H1 (cell line): ENCODE results near the gene FBXL17. TPM values are rescaled to one million over a fixed set of nuclear protein-coding genes. Genes with fewer than 3 reads are reported as not detected.

Experiments
- CTCF ChIA-PET: fragments of 300-600 bp; sonication (Branson Sonifier 250); formaldehyde crosslinking; loops from one replicate; lab custom pipeline; 2021; ENCODE audit not compliant: partially characterized antibody; lab: Charles Lee
- POLR2A ChIA-PET: fragments of 300-600 bp; sonication (Branson Sonifier 250); formaldehyde crosslinking; loops from one replicate; lab custom pipeline; 2021; ENCODE audit warnings: inconsistent platforms; ENCODE audit not compliant: partially characterized antibody; lab: Charles Lee
- DNase-seq, 2 experiments: peaks; one replicate each; pipeline versions ENCODE4 v3.0.0 to v3.0.0-alpha.2; 2010 to 2022; ENCODE audit warnings: low spot score in 2 of 2, low read depth in 1 of 2, mixed read lengths in 1 of 2
- FAIRE-seq: peaks from 2 replicates; lab custom pipeline; 2011; peaks lifted over from hg19 to GRCh38; lab: Jason Lieb, UNC
- H2AFZ ChIP-seq: 2 replicates; pipeline ENCODE4 v1.8.1; 2012; ENCODE audit warnings: low read length, inconsistent platforms
- H2AK5ac ChIP-seq: 2 replicates; pipeline ENCODE4 v1.6.1; 2013; ENCODE audit warnings: low read depth, low read length
- H2BK120ac ChIP-seq: replicated peaks from 2 replicates; pipeline ENCODE3; 2013; ENCODE audit warnings: low read depth, low read length, inconsistent platforms
- H2BK12ac ChIP-seq: 2 replicates; pipeline ENCODE4 v1.6.1; 2013; ENCODE audit warnings: low read depth, low read length
- H2BK15ac ChIP-seq: 2 replicates; pipeline ENCODE4 v1.6.1; 2013; ENCODE audit warnings: low read length
- H2BK20ac ChIP-seq: 2 replicates; pipeline ENCODE4 v1.6.1; 2013; ENCODE audit warnings: low read length
- H2BK5ac ChIP-seq: 2 replicates; pipeline ENCODE4 v1.6.1; 2013; ENCODE audit warnings: low read depth, low read length
- H3K14ac ChIP-seq: 2 replicates; pipeline ENCODE4 v1.6.1; 2013; ENCODE audit warnings: inconsistent platforms; ENCODE audit not compliant: insufficient read length
- H3K18ac ChIP-seq: 2 replicates; pipeline ENCODE4 v1.6.1; 2013; ENCODE audit warnings: low read length; ENCODE audit errors: extremely low read depth
- H3K23ac ChIP-seq: 2 replicates; pipeline ENCODE4 v1.6.1; 2013; ENCODE audit warnings: inconsistent platforms; ENCODE audit not compliant: insufficient read length
- H3K23me2 ChIP-seq: 2 replicates; pipeline ENCODE4 v1.6.1; 2013; ENCODE audit warnings: low read depth, low read length
- H3K27ac ChIP-seq: 2 replicates; pipeline ENCODE4 v1.6.1; 2011; ENCODE audit warnings: low read depth, low read length, inconsistent platforms
- H3K27me3 ChIP-seq, 4 experiments: replicated peaks in 1 of 4; 1 replicate in 1 of 4; 2 replicates in 3 of 4; pipeline versions ENCODE4 v1.6.1 to v1.8.1; 2011 to 2013; ENCODE audit warnings: low read length in 3 of 4, mild to moderate bottlenecking in 3 of 4, inconsistent platforms in 2 of 4, mixed read lengths in 2 of 4, moderate library complexity in 1 of 4; ENCODE audit not compliant: control insufficient read depth in 3 of 4, insufficient read depth in 3 of 4; ENCODE audit errors: extremely low read depth in 1 of 4
- H3K36me3 ChIP-seq, 4 experiments: 2 replicates each; pipeline versions ENCODE4 v1.6.1 to v1.8.1; 2011 to 2013; ENCODE audit warnings: mild to moderate bottlenecking in 4 of 4, low read length in 3 of 4, moderate library complexity in 2 of 4, control low read depth in 1 of 4, inconsistent platforms in 1 of 4; ENCODE audit not compliant: insufficient read depth in 4 of 4, control insufficient read depth in 2 of 4
- H3K4ac ChIP-seq: replicated peaks from 2 replicates; pipeline ENCODE3; 2013; ENCODE audit warnings: low read length, low read depth, mixed read lengths, inconsistent platforms; ENCODE audit not compliant: insufficient read length
- H3K4me1 ChIP-seq, 4 experiments: replicated peaks in 1 of 4; 1 replicate in 1 of 4; 2 replicates in 3 of 4; pipeline versions ENCODE4 v1.6.1 to v1.8.1; 2011 to 2013; ENCODE audit warnings: low read length in 3 of 4, inconsistent platforms in 2 of 4, mixed read lengths in 1 of 4; ENCODE audit not compliant: insufficient read depth in 4 of 4, control insufficient read depth in 3 of 4
- H3K4me2 ChIP-seq, 2 experiments: 2 replicates each; pipeline versions ENCODE4 v1.6.1 to v1.8.1; 2011 to 2013; ENCODE audit warnings: low read depth in 2 of 2, low read length in 2 of 2, control low read depth in 1 of 2, inconsistent platforms in 1 of 2, mild to moderate bottlenecking in 1 of 2; ENCODE audit not compliant: insufficient read depth in 1 of 2
- H3K4me3 ChIP-seq, 4 experiments: fragments of 200-600, 300-600 bp in 1 of 4; sonication (generic), shearing (Covaris generic), sonication (Bioruptor Twin) in 1 of 4; 2 replicates each; pipeline versions ENCODE4 v1.5.1 to v1.8.1; 2011 to 2016; ENCODE audit warnings: low read length in 4 of 4, low read depth in 3 of 4, control low read depth in 2 of 4, inconsistent platforms in 2 of 4, mild to moderate bottlenecking in 2 of 4, mixed read lengths in 1 of 4, moderate library complexity in 1 of 4; ENCODE audit not compliant: insufficient read depth in 2 of 4; ENCODE audit errors: extremely low read depth in 1 of 4
- H3K56ac ChIP-seq: replicated peaks from 2 replicates; pipeline ENCODE3; 2013; ENCODE audit warnings: low read depth, mild to moderate bottlenecking, mixed read lengths, low read length, inconsistent platforms; ENCODE audit not compliant: insufficient read length
- H3K79me1 ChIP-seq: 2 replicates; pipeline ENCODE4 v1.6.1; 2013; ENCODE audit warnings: low read depth, low read length, control low read depth
- H3K79me2 ChIP-seq, 2 experiments: 2 replicates each; pipeline versions ENCODE4 v1.6.1 to v1.8.1; 2012 to 2013; ENCODE audit warnings: low read length in 2 of 2, mild to moderate bottlenecking in 2 of 2, inconsistent platforms in 1 of 2; ENCODE audit not compliant: insufficient read depth in 2 of 2, control insufficient read depth in 1 of 2
- H3K9ac ChIP-seq, 4 experiments: replicated peaks in 1 of 4; 1 replicate in 1 of 4; 2 replicates in 3 of 4; pipeline versions ENCODE4 v1.6.1 to v1.8.1; 2011 to 2013; ENCODE audit warnings: low read depth in 3 of 4, low read length in 3 of 4, control low read depth in 2 of 4, mild to moderate bottlenecking in 2 of 4, moderate library complexity in 2 of 4, inconsistent platforms in 1 of 4; ENCODE audit errors: extremely low read depth in 1 of 4
- H3K9me3 ChIP-seq, 2 experiments: 2 replicates each; pipeline versions ENCODE4 v1.6.1 to v1.8.1; 2012 to 2013; ENCODE audit warnings: mild to moderate bottlenecking in 2 of 2, moderate library complexity in 2 of 2, control low read depth in 1 of 2, inconsistent platforms in 1 of 2, low read depth in 1 of 2, low read length in 1 of 2, mixed read lengths in 1 of 2; ENCODE audit not compliant: insufficient read depth in 2 of 2
- H4K20me1 ChIP-seq, 2 experiments: replicated peaks in 1 of 2; 2 replicates each; pipeline versions ENCODE3 to v1.8.1; 2011 to 2013; ENCODE audit warnings: inconsistent platforms in 2 of 2, low read length in 2 of 2, mild to moderate bottlenecking in 1 of 2; ENCODE audit not compliant: insufficient read depth in 2 of 2, control insufficient read depth in 1 of 2
- H4K5ac ChIP-seq: 2 replicates; pipeline ENCODE4 v1.6.1; 2013; ENCODE audit warnings: low read length, low read depth, mixed read lengths, inconsistent platforms; ENCODE audit not compliant: insufficient read length
- H4K8ac ChIP-seq: 2 replicates; pipeline ENCODE4 v1.8.0; 2013; ENCODE audit warnings: mild to moderate bottlenecking, moderate library complexity, low read length, inconsistent platforms; ENCODE audit not compliant: insufficient read depth; ENCODE audit errors: extremely low read depth
- H4K91ac ChIP-seq: replicated peaks from 2 replicates; pipeline ENCODE3; 2013; ENCODE audit warnings: low read length, mixed read lengths, inconsistent platforms; ENCODE audit not compliant: insufficient read length
- BCL11A ChIP-seq, 2 experiments: IDR thresholded peaks; one replicate each; pipeline ENCODE4 v1.6.1; 2011; ENCODE audit warnings: low read depth in 2 of 2, low read length in 2 of 2, mild to moderate bottlenecking in 2 of 2
- CHD2 ChIP-seq: IDR thresholded peaks from 2 replicates; pipeline ENCODE4 v1.6.1; 2012; ENCODE audit warnings: low read length, improper control_type of control experiment
- E2F6 ChIP-seq: IDR thresholded peaks from 2 replicates; pipeline ENCODE4 v1.6.1; 2012; ENCODE audit warnings: inconsistent platforms
- HDAC6 ChIP-seq: IDR thresholded peaks from one replicate; pipeline ENCODE4 v1.7.1; 2012; ENCODE audit warnings: low read depth, mild to moderate bottlenecking, inconsistent platforms, low read length, moderate library complexity
- MAFK ChIP-seq: IDR thresholded peaks from 2 replicates; pipeline ENCODE4 v1.6.1; 2012; ENCODE audit warnings: low read depth, mild to moderate bottlenecking, improper control_type of control experiment, low read length
- NANOG ChIP-seq: IDR thresholded peaks from 2 replicates; pipeline ENCODE4 v1.6.1; 2011; ENCODE audit warnings: low read length, low read depth, mild to moderate bottlenecking, inconsistent platforms; ENCODE audit not compliant: insufficient read depth, poor library complexity, severe bottlenecking
- RBBP5 ChIP-seq: IDR thresholded peaks from 2 replicates; pipeline ENCODE4 v1.7.1; 2012; ENCODE audit warnings: low read depth, mild to moderate bottlenecking, inconsistent platforms, low read length, moderate library complexity, borderline replicate concordance
- RXRA ChIP-seq: IDR thresholded peaks from 2 replicates; pipeline ENCODE4 v1.6.1; 2011; ENCODE audit warnings: low read depth, mild to moderate bottlenecking, low read length, moderate library complexity; ENCODE audit not compliant: insufficient read depth
- SIRT6 ChIP-seq: IDR thresholded peaks from one replicate; pipeline ENCODE4 v1.7.1; 2012; ENCODE audit warnings: low read length, inconsistent platforms
- SUZ12 ChIP-seq: fragments of 200-600 bp; sonication (generic); IDR thresholded peaks from 2 replicates; pipeline ENCODE4 v1.6.1; 2012; ENCODE audit warnings: mild to moderate bottlenecking, inconsistent platforms, low read length, moderate library complexity, mixed read lengths
- TBP ChIP-seq: IDR thresholded peaks from 2 replicates; pipeline ENCODE4 v1.6.1; 2011; ENCODE audit warnings: low read depth, low read length, improper control_type of control experiment
- YY1 ChIP-seq: IDR thresholded peaks from 2 replicates; pipeline ENCODE4 v1.6.1; 2011; ENCODE audit warnings: low read depth, mild to moderate bottlenecking, low read length
- WGBS, 2 experiments: shearing (Covaris generic) in 1 of 2; methylation state at CpG; one replicate each; pipeline versions ENCODE4 v1.1.6 to v1.1.7; 2013 to 2015; ENCODE audit warnings: low lambda C conversion rate in 2 of 2, mixed read lengths in 2 of 2, inconsistent platforms in 1 of 2, low coverage in 1 of 2, missing lambda C conversion rate in 1 of 2; ENCODE audit not compliant: insufficient replicate concordance in 2 of 2, insufficient coverage in 1 of 2, insufficient read length in 1 of 2; ENCODE audit errors: extremely low coverage in 1 of 2, missing lambda C conversion rate in 1 of 2; 5-methylcytosine and 5-hydroxymethylcytosine counted together
- polyA plus RNA-seq, 7 experiments: library from polyadenylated mRNA; depleted of rRNA in 3 of 7; stranded (reverse) in 5 of 7; unstranded in 2 of 7; fragments of >200 nt in 5 of 7; fragments of 200-250 nt in 2 of 7; gene quantifications; 1 replicate in 5 of 7; 2 replicates in 1 of 7; 4 replicates in 1 of 7; pipeline versions ENCODE4 v1.2.1 to v1.2.3, GENCODE V29; 2011 to 2013; ENCODE audit warnings: missing spikeins in 2 of 7, mixed read lengths in 2 of 7
- total RNA-seq: library from RNA; stranded (reverse); fragmentation: NEBNext Ultra II Directional; extraction: Animal tissue kit (Norgen Biotek cat#: 25700); gene quantifications from 2 replicates; pipeline ENCODE4 v1.2.1, GENCODE V29; 2021
- TF ChIP-seq, protein P1 (sequence below): IDR thresholded peaks from 2 replicates; pipeline ENCODE4 v1.6.1; 2012; ENCODE audit warnings: low read length, inconsistent platforms

Gene FBXL17
- total and polyA plus RNA-seq, 2 of the 8 experiments (the other 6 are each of a cell fraction or from before 2014, with no cell fraction given): 0.35 to 4.3 TPM

- no peak overlapping the region for H2BK12ac ChIP-seq
- no peak overlapping the region for H3K9ac ChIP-seq
- no peak overlapping the region for H2AFZ ChIP-seq
- FAIRE-seq: no peak
- H3K4me2 ChIP-seq: no peak overlapping the region
- no peaks in the 10 kb centered on the region for H3K79me2 ChIP-seq
- H4K5ac ChIP-seq: no peak overlapping the region
- H3K4ac ChIP-seq: no peak overlapping the region
- H3K4me3 ChIP-seq: no peak overlapping the region
- no peak overlapping the region for H4K91ac ChIP-seq
- POLR2A ChIA-PET: no interaction called here
- H2BK15ac ChIP-seq: no peak overlapping the region
- no peak overlapping the region for H3K14ac ChIP-seq
- no peak overlapping the region for H2AK5ac ChIP-seq
- H2BK120ac ChIP-seq: no peak overlapping the region
- H3K23ac ChIP-seq: no peak overlapping the region
- CTCF ChIA-PET: interaction anchor here (0.7 kb wide), 1 partner anchor 142 kb away, joined by 3 read pairs; no protein-coding TSS in a partner anchor
- no peaks in the 10 kb centered on the region for H3K9me3 ChIP-seq
- H3K27me3 ChIP-seq: no peaks in the 10 kb centered on the region
- H3K23me2 ChIP-seq: no peaks in the 10 kb centered on the region
- H4K20me1 ChIP-seq: no peaks in the 10 kb centered on the region
- WGBS, 2 experiments: 83% methylated on average over 3 of the region's 3 CpGs; no CpG with 5 or more reads in 1 of the 2 experiments
- H3K4me1 ChIP-seq: no peaks in the 10 kb centered on the region
- H4K8ac ChIP-seq: no peak overlapping the region; the same call in 1 of the 2 replicates
- H3K36me3 ChIP-seq: no peaks in the 10 kb centered on the region
- H2BK20ac ChIP-seq: no peak overlapping the region
- no peak overlapping the region for H3K56ac ChIP-seq
- no peak overlapping the region for H3K27ac ChIP-seq
- H2BK5ac ChIP-seq: no peak overlapping the region
- no peaks in the 10 kb centered on the region for H3K79me1 ChIP-seq
- no peak overlapping the region for H3K18ac ChIP-seq
- no peak for DNase-seq
- TF ChIP-seq MAFK: no peak
- no peak for TF ChIP-seq RXRA
- TF ChIP-seq BCL11A (IDR thresholded peaks at IDR 0.05; ENCODE audit: low read depth in 2 of 2, low read length in 2 of 2): no peak
- TF ChIP-seq SUZ12: no peak
- TF ChIP-seq SIRT6: no peak
- no peak for TF ChIP-seq NANOG
- no peak for TF ChIP-seq HDAC6
- TF ChIP-seq, protein P1, sequence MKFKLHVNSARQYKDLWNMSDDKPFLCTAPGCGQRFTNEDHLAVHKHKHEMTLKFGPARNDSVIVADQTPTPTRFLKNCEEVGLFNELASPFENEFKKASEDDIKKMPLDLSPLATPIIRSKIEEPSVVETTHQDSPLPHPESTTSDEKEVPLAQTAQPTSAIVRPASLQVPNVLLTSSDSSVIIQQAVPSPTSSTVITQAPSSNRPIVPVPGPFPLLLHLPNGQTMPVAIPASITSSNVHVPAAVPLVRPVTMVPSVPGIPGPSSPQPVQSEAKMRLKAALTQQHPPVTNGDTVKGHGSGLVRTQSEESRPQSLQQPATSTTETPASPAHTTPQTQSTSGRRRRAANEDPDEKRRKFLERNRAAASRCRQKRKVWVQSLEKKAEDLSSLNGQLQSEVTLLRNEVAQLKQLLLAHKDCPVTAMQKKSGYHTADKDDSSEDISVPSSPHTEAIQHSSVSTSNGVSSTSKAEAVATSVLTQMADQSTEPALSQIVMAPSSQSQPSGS: no peak
- TF ChIP-seq CHD2: no peak
- no peak for TF ChIP-seq YY1
- TF ChIP-seq E2F6: no peak
- TF ChIP-seq TBP: no peak
- TF ChIP-seq RBBP5: no peak
Measured at GRCh38 chr5:108006791-108007190, 375.1 kb downstream of the FBXL17 start.
